Smooth muscle cell (in vitro differentiated cells): ENCODE results near the gene EXTL1. TPM values are rescaled to one million over a fixed set of nuclear protein-coding genes. Genes with fewer than 3 reads are reported as not detected.

Experiments
- DNase-seq: peaks from one replicate; lab custom pipeline; 2025; ENCODE audit not compliant: unreplicated experiment; lab: John Stamatoyannopoulos, UW
- H2AFZ ChIP-seq: fragments of 200-600 bp; sonication (generic); 2 replicates; pipeline ENCODE4 v1.6.0; 2016; ENCODE audit warnings: antibody characterized with exemption, low read depth, mild to moderate bottlenecking
- H3F3A ChIP-seq: fragments of 200-600 bp; sonication (generic); 2 replicates; pipeline ENCODE4 v1.6.0; 2017; ENCODE audit warnings: antibody characterized with exemption, low read depth
- H3K27ac ChIP-seq: fragments of 200-600 bp; sonication (generic); 2 replicates; pipeline ENCODE4 v1.5.1; 2016; ENCODE audit warnings: low read depth, mild to moderate bottlenecking
- H3K27me3 ChIP-seq: fragments of 200-600 bp; sonication (generic); 2 replicates; pipeline ENCODE4 v1.6.1; 2016; ENCODE audit warnings: low read depth, mild to moderate bottlenecking
- H3K36me3 ChIP-seq: fragments of 200-600 bp; sonication (generic); 2 replicates; pipeline ENCODE4 v1.5.1; 2016; ENCODE audit warnings: low read depth
- H3K4me1 ChIP-seq: fragments of 200-600 bp; sonication (generic); 2 replicates; pipeline ENCODE4 v1.5.1; 2016; ENCODE audit warnings: low read depth
- H3K4me2 ChIP-seq: fragments of 200-600 bp; sonication (generic); 2 replicates; pipeline ENCODE4 v1.6.0; 2016; ENCODE audit warnings: mild to moderate bottlenecking
- H3K4me3 ChIP-seq: fragments of 200-600 bp; sonication (generic); 2 replicates; pipeline ENCODE4 v1.5.1; 2016; ENCODE audit warnings: mild to moderate bottlenecking
- H3K79me2 ChIP-seq: fragments of 200-600 bp; sonication (generic); 2 replicates; pipeline ENCODE4 v1.6.0; 2016; ENCODE audit warnings: low read depth, mild to moderate bottlenecking
- H3K9ac ChIP-seq: fragments of 200-600 bp; sonication (generic); 2 replicates; pipeline ENCODE4 v1.6.0; 2016; ENCODE audit warnings: low read depth
- H3K9me3 ChIP-seq: fragments of 200-600 bp; sonication (generic); replicated peaks from 2 replicates; pipeline ENCODE4 v1.5.1; 2016; ENCODE audit warnings: low read depth
- H4K20me1 ChIP-seq: fragments of 200-600 bp; sonication (generic); 2 replicates; pipeline ENCODE4 v1.6.0; 2016; ENCODE audit warnings: low read depth
- WGBS: methylation state at CpG from one replicate; pipeline ENCODE4 v1.1.7; 2016; ENCODE audit warnings: low lambda C conversion rate; 5-methylcytosine and 5-hydroxymethylcytosine counted together
- polyA plus RNA-seq: library from polyadenylated mRNA; unstranded; fragments of >200 nt; fragmentation: Nextera tagmentation; extraction: Ambion mirVana; gene quantifications from 2 replicates; pipeline ENCODE4 v1.2.1, GENCODE V29; 2016
- total RNA-seq: library from RNA; depleted of rRNA; stranded (reverse); fragments of >200 nt; gene quantifications from 2 replicates; pipeline ENCODE4 v1.2.3, GENCODE V29; 2014
- TF ChIP-seq, protein P1 (sequence below): fragments of 200-600 bp; sonication (generic); IDR thresholded peaks from 2 replicates; pipeline ENCODE4 v1.5.1; 2017; ENCODE audit warnings: borderline replicate concordance, mild to moderate bottlenecking, antibody characterized with exemption; ENCODE audit not compliant: insufficient read depth, poor library complexity, severe bottlenecking

EXTL1 gene
- total and polyA plus RNA-seq, 2 experiments from 2014 or later = 11.2 to 25.8 TPM

DNA sequence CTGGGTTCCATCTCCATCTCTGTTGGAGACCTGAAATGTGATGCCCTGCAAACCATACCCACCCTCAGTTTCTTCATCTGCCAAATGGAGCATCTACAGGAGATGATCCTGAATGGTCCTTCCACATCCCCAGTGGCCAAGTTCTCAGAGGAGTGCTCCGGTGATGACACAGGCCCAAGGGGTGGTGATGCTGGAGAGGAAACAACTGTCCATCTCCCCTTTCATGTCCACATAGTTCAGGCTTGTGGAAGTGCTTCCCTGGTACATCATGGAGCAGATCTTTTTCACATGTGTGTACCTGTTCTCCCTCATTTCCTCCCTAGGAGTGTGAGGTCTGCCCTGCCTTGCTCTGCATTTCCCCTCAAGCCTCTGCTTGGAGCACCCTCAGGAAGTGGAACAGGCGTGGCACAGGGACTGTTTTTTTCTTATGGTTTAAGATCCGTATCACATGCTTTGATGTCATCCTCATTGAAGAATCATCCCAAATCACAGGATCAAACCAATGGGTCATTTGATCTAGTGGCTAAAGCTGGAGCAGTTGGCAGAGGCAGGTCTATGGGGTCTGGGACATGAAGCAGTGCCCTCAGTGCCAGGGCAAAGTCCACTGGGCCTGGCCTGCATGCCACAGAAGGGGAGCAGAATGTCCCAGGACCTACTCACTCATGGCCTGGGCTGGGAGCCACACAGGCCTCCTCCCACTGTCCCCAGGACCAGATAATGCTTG lies 54.0 kb downstream of the EXTL1 start:
- WGBS = 87% methylated on average over 3 of the region's 3 CpGs
- Histone ChIP-seq H3K79me2 (no peaks in the 10 kb centered on the region), H3F3A (no peaks in the 10 kb centered on the region), H3K27ac (no peak overlapping the region), H2AFZ (no peak overlapping the region), H3K4me2 (no peak overlapping the region), H3K4me3 (no peak overlapping the region), H3K9me3 (no peaks in the 10 kb centered on the region), H3K9ac (no peak overlapping the region), H3K27me3 (no peaks in the 10 kb centered on the region), H3K36me3 (no peaks in the 10 kb centered on the region), H3K4me1 (no peaks in the 10 kb centered on the region), H4K20me1 (no peaks in the 10 kb centered on the region)
- DNase-seq = no peak
- TF ChIP-seq, protein P1, sequence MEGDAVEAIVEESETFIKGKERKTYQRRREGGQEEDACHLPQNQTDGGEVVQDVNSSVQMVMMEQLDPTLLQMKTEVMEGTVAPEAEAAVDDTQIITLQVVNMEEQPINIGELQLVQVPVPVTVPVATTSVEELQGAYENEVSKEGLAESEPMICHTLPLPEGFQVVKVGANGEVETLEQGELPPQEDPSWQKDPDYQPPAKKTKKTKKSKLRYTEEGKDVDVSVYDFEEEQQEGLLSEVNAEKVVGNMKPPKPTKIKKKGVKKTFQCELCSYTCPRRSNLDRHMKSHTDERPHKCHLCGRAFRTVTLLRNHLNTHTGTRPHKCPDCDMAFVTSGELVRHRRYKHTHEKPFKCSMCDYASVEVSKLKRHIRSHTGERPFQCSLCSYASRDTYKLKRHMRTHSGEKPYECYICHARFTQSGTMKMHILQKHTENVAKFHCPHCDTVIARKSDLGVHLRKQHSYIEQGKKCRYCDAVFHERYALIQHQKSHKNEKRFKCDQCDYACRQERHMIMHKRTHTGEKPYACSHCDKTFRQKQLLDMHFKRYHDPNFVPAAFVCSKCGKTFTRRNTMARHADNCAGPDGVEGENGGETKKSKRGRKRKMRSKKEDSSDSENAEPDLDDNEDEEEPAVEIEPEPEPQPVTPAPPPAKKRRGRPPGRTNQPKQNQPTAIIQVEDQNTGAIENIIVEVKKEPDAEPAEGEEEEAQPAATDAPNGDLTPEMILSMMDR = no peak

- Histone ChIP-seq H3K4me3 (no peak overlapping the region), H3K27me3 (no peaks in the 10 kb centered on the region), H4K20me1 (no peaks in the 10 kb centered on the region), H2AFZ (no peak overlapping the region), H3K9ac (no peak overlapping the region), H3K79me2 (no peaks in the 10 kb centered on the region), H3K4me1 (peaks cover 3% of the 10 kb centered on the region), H3K4me2 (no peak overlapping the region), H3K36me3 (no peaks in the 10 kb centered on the region), H3K27ac (no peak overlapping the region), H3F3A (no peaks in the 10 kb centered on the region), H3K9me3 (no peaks in the 10 kb centered on the region)
- WGBS = 96% methylated on average over 1 of the region's 1 CpG
- TF ChIP-seq, protein P1 = no peak
- DNase-seq = no peak
Measured at GRCh38 chr1:26077524-26077923, 55.9 kb downstream of the EXTL1 start.

DNA sequence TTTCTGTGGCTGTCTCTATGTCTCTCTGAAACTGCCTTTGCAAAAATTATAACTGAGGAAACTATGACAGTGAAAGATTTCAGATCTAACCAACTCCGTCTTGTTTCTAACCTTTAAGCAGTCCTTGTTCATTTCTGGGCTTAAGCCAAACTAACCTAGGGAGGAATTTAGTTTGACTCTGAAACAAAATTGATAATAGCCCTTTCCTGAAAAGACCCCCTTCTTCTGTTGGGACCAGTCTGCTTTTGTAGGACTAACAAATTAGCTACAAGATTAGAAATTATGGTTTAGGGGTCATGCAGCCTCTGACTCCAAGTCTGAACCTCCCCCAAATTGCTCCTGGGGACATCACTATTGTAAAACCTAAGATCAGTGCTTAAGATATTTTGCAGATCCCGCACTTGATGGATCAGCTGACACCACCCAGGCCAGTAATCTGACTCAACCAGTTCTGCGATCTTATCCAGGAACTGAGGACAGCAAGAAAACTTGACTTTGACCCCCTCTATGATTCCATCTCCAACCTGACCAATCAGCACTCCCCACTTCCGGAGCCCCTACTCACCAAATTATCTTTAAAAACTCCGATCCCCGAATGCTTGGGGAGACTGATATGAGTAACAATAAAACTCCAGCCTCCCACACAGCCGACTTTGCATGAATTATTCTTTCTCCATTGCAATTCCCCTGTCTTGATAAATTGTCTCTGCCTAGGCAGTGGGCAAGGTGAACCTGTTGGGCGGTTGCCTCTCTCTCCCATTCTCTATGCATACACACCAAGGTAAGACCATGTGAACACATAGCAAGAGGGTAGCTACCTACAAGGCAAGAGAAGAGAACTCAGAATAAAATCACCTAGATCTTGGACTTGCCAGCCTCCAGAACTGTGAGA lies 57.0 kb downstream of the EXTL1 start:
- no peak overlapping the region for H3K4me2 ChIP-seq

More for the DNA sequence above, 57.0 kb downstream of the EXTL1 start:
- H3K9ac ChIP-seq = no peak overlapping the region
- H3K27me3 ChIP-seq = no peaks in the 10 kb centered on the region
- H3K27ac ChIP-seq = peak overlapping the region; percentile 12
- H4K20me1 ChIP-seq = no peaks in the 10 kb centered on the region
- H3K36me3 ChIP-seq = no peaks in the 10 kb centered on the region
- no peak overlapping the region for H3K4me3 ChIP-seq
- WGBS = 57% methylated on average over 8 of the region's 8 CpGs
- DNase-seq = no peak
- H3F3A ChIP-seq = no peaks in the 10 kb centered on the region
- H3K9me3 ChIP-seq = no peaks in the 10 kb centered on the region
- TF ChIP-seq, protein P1 = no peak
- no peaks in the 10 kb centered on the region for H3K79me2 ChIP-seq
- H3K4me1 ChIP-seq = peaks cover 3% of the 10 kb centered on the region
- peak overlapping the region; percentile 65 for H2AFZ ChIP-seq
